ENCODE measurements around the gene SPIN1.

The SPIN1 gene

GRCh38 chr9:88494983-88495721 is 106.9 kb downstream of the SPIN1 start:
- H3K4me1 ChIP-seq (ENCODE audit: control insufficient read depth, insufficient read depth, low read length, unreplicated experiment): no peaks in the 10 kb centered on the region
- no peak overlapping the region for H3K4me3 ChIP-seq (ENCODE audit: low read depth, low read length)
- H2AFZ ChIP-seq (ENCODE audit: low read length, unreplicated experiment): no peak overlapping the region
- no peak overlapping the region for H3K27ac ChIP-seq (ENCODE audit: low read depth, low read length)
- H3K36me3 ChIP-seq (ENCODE audit: insufficient read depth, low read length): no peaks in the 10 kb centered on the region
- no peaks in the 10 kb centered on the region for H3K79me2 ChIP-seq (ENCODE audit: control insufficient read depth, insufficient read depth, low read length, unreplicated experiment)
- no peaks in the 10 kb centered on the region for H3K27me3 ChIP-seq (ENCODE audit: insufficient read depth, low read length)

- no peaks in the 10 kb centered on the region for H3K4me1 ChIP-seq (ENCODE audit: control insufficient read depth, insufficient read depth, low read length, unreplicated experiment)
- no peaks in the 10 kb centered on the region for H3K36me3 ChIP-seq (ENCODE audit: insufficient read depth, low read length)
- H3K27me3 ChIP-seq (ENCODE audit: insufficient read depth, low read length): no peaks in the 10 kb centered on the region
- no peak overlapping the region for H2AFZ ChIP-seq (ENCODE audit: low read length, unreplicated experiment)
- H3K27ac ChIP-seq (ENCODE audit: low read depth, low read length): no peak overlapping the region
- H3K4me3 ChIP-seq (ENCODE audit: low read depth, low read length): no peak overlapping the region
- no peaks in the 10 kb centered on the region for H3K79me2 ChIP-seq (ENCODE audit: control insufficient read depth, insufficient read depth, low read length, unreplicated experiment)
Observed at GRCh38 chr9:88497224-88497623, 109.0 kb downstream of the SPIN1 start.

GRCh38 chr9:88498880-88499279 is 110.6 kb downstream of the SPIN1 start:
- Histone ChIP-seq H3K79me2 (ENCODE audit: control insufficient read depth, insufficient read depth, low read length, unreplicated experiment) (no peaks in the 10 kb centered on the region), H3K4me1 (ENCODE audit: control insufficient read depth, insufficient read depth, low read length, unreplicated experiment) (no peaks in the 10 kb centered on the region), H3K36me3 (ENCODE audit: insufficient read depth, low read length) (no peaks in the 10 kb centered on the region), H2AFZ (ENCODE audit: low read length, unreplicated experiment) (no peak overlapping the region), H3K27ac (ENCODE audit: low read depth, low read length) (no peak overlapping the region), H3K27me3 (ENCODE audit: insufficient read depth, low read length) (no peaks in the 10 kb centered on the region), H3K4me3 (ENCODE audit: low read depth, low read length) (no peak overlapping the region)

- Histone ChIP-seq H3K27me3 (ENCODE audit: insufficient read depth, low read length) (no peaks in the 10 kb centered on the region), H3K36me3 (ENCODE audit: insufficient read depth, low read length) (no peaks in the 10 kb centered on the region), H2AFZ (ENCODE audit: low read length, unreplicated experiment) (no peak overlapping the region), H3K27ac (ENCODE audit: low read depth, low read length) (no peak overlapping the region), H3K79me2 (ENCODE audit: control insufficient read depth, insufficient read depth, low read length, unreplicated experiment) (no peaks in the 10 kb centered on the region), H3K4me1 (ENCODE audit: control insufficient read depth, insufficient read depth, low read length, unreplicated experiment) (no peaks in the 10 kb centered on the region), H3K4me3 (ENCODE audit: low read depth, low read length) (no peak overlapping the region)
Observed at GRCh38 chr9:88501086-88501485, 112.8 kb downstream of the SPIN1 start.

- no peaks in the 10 kb centered on the region for H3K27me3 ChIP-seq (ENCODE audit: insufficient read depth, low read length)
- no peak overlapping the region for H3K4me3 ChIP-seq (ENCODE audit: low read depth, low read length)
- no peak overlapping the region for H3K27ac ChIP-seq (ENCODE audit: low read depth, low read length)
- H3K4me1 ChIP-seq (ENCODE audit: control insufficient read depth, insufficient read depth, low read length, unreplicated experiment): no peaks in the 10 kb centered on the region
- no peaks in the 10 kb centered on the region for H3K79me2 ChIP-seq (ENCODE audit: control insufficient read depth, insufficient read depth, low read length, unreplicated experiment)
- no peaks in the 10 kb centered on the region for H3K36me3 ChIP-seq (ENCODE audit: insufficient read depth, low read length)
- H2AFZ ChIP-seq (ENCODE audit: low read length, unreplicated experiment): no peak overlapping the region
Observed at GRCh38 chr9:88502552-88503034, 114.3 kb downstream of the SPIN1 start.

- Histone ChIP-seq H3K27me3 (ENCODE audit: insufficient read depth, low read length) (no peaks in the 10 kb centered on the region), H3K79me2 (ENCODE audit: control insufficient read depth, insufficient read depth, low read length, unreplicated experiment) (no peaks in the 10 kb centered on the region), H2AFZ (ENCODE audit: low read length, unreplicated experiment) (no peak overlapping the region), H3K4me3 (ENCODE audit: low read depth, low read length) (no peak overlapping the region), H3K4me1 (ENCODE audit: control insufficient read depth, insufficient read depth, low read length, unreplicated experiment) (no peaks in the 10 kb centered on the region), H3K36me3 (ENCODE audit: insufficient read depth, low read length) (no peaks in the 10 kb centered on the region), H3K27ac (ENCODE audit: low read depth, low read length) (no peak overlapping the region)
Observed at GRCh38 chr9:88503081-88503844, 115.0 kb downstream of the SPIN1 start.

GRCh38 chr9:88503845-88504764 is 115.9 kb downstream of the SPIN1 start:
- Histone ChIP-seq H3K79me2 (ENCODE audit: control insufficient read depth, insufficient read depth, low read length, unreplicated experiment) (no peaks in the 10 kb centered on the region), H3K27me3 (ENCODE audit: insufficient read depth, low read length) (no peaks in the 10 kb centered on the region), H2AFZ (ENCODE audit: low read length, unreplicated experiment) (no peak overlapping the region), H3K4me3 (ENCODE audit: low read depth, low read length) (no peak overlapping the region), H3K4me1 (ENCODE audit: control insufficient read depth, insufficient read depth, low read length, unreplicated experiment) (no peaks in the 10 kb centered on the region), H3K27ac (ENCODE audit: low read depth, low read length) (no peak overlapping the region), H3K36me3 (ENCODE audit: insufficient read depth, low read length) (no peaks in the 10 kb centered on the region)

- no peaks in the 10 kb centered on the region for H3K4me1 ChIP-seq (ENCODE audit: control insufficient read depth, insufficient read depth, low read length, unreplicated experiment)
- H3K36me3 ChIP-seq (ENCODE audit: insufficient read depth, low read length): no peaks in the 10 kb centered on the region
- H3K4me3 ChIP-seq (ENCODE audit: low read depth, low read length): no peak overlapping the region
- H2AFZ ChIP-seq (ENCODE audit: low read length, unreplicated experiment): no peak overlapping the region
- no peak overlapping the region for H3K27ac ChIP-seq (ENCODE audit: low read depth, low read length)
- H3K27me3 ChIP-seq (ENCODE audit: insufficient read depth, low read length): no peaks in the 10 kb centered on the region
- H3K79me2 ChIP-seq (ENCODE audit: control insufficient read depth, insufficient read depth, low read length, unreplicated experiment): no peaks in the 10 kb centered on the region
Observed at GRCh38 chr9:88508326-88508725, 120.1 kb downstream of the SPIN1 start.

DNA sequence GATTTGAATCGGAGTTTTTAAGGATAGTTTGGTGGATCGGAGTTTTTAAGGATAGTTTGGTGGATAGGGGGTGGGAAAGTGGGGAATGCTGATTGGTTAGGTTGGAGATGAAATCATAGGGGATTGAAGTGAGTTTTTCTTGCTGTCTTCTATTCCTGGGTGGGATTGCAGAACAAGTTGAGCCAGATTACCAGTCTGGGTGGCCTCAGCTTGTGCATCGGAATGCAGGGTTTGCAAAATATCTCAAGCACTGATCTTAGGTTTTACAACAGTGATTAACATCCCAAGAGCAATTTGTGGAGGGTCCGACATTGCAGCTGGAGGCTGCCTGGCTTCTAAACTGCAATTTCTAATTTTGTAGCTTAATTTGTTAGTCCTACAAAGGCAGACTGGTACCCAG is 123.7 kb downstream of the SPIN1 start:
- Histone ChIP-seq H3K36me3 (ENCODE audit: insufficient read depth, low read length) (no peaks in the 10 kb centered on the region), H3K27ac (ENCODE audit: low read depth, low read length) (no peak overlapping the region), H3K27me3 (ENCODE audit: insufficient read depth, low read length) (no peaks in the 10 kb centered on the region), H3K79me2 (ENCODE audit: control insufficient read depth, insufficient read depth, low read length, unreplicated experiment) (no peaks in the 10 kb centered on the region), H2AFZ (ENCODE audit: low read length, unreplicated experiment) (no peak overlapping the region), H3K4me1 (ENCODE audit: control insufficient read depth, insufficient read depth, low read length, unreplicated experiment) (no peaks in the 10 kb centered on the region), H3K4me3 (ENCODE audit: low read depth, low read length) (no peak overlapping the region)

DNA sequence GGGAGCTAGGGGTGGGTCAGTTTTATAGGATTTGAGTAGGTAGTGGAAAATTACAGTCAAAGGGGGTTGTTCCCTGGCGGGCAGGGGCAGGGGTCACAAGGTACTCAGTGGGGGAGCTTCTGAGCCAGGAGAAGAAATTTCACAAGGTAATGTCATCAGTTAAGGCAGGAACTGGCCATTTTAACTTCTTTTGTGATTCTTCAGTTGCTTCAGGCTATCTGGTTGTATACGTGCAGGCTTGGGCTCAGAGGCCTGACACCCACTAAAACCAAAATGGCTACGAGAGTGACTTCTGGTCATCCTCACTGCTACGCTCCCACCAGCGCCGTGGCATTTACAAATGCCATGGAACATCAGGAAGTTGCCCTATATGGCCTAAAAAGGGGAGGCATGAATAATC is 126.0 kb downstream of the SPIN1 start:
- no peak overlapping the region for H3K4me3 ChIP-seq (ENCODE audit: low read depth, low read length)
- no peaks in the 10 kb centered on the region for H3K4me1 ChIP-seq (ENCODE audit: control insufficient read depth, insufficient read depth, low read length, unreplicated experiment)
- H2AFZ ChIP-seq (ENCODE audit: low read length, unreplicated experiment): no peak overlapping the region
- H3K36me3 ChIP-seq (ENCODE audit: insufficient read depth, low read length): no peaks in the 10 kb centered on the region
- no peak overlapping the region for H3K27ac ChIP-seq (ENCODE audit: low read depth, low read length)
- H3K79me2 ChIP-seq (ENCODE audit: control insufficient read depth, insufficient read depth, low read length, unreplicated experiment): no peaks in the 10 kb centered on the region
- H3K27me3 ChIP-seq (ENCODE audit: insufficient read depth, low read length): no peaks in the 10 kb centered on the region

Measured in ACC112 (cell line).